22Rv1 (cell line): Measurements from ENCODE around the gene IL31.

Experiments used
- H3K27ac ChIP-seq: fragments of 450-650 bp; 2 replicates; pipeline ENCODE4 v1.5.1; 2017
- CTCF ChIP-seq: fragments of 450-650 bp; IDR thresholded peaks from 2 replicates; pipeline ENCODE4 v1.5.1; 2017; ENCODE audit warnings: mild to moderate bottlenecking
- ZFX ChIP-seq: fragments of 450-650 bp; IDR thresholded peaks from 2 replicates; pipeline ENCODE4 v1.6.1; 2017; ENCODE audit warnings: antibody characterized with exemption, borderline replicate concordance

IL31 gene

GRCh38 chr12:122142857-122143256, 31.2 kb downstream of the IL31 start:
- no peak overlapping the region for H3K27ac ChIP-seq
- no peak for TF ChIP-seq ZFX
- TF ChIP-seq CTCF, result no peak

- TF ChIP-seq CTCF (no peak), ZFX (no peak)
These were observed 31.9 kb downstream of the IL31 start for GRCh38 chr12:122141911-122142725.

GRCh38 chr12:122140467-122141257, 33.4 kb downstream of the IL31 start:
- H3K27ac ChIP-seq, result no peak overlapping the region
- TF ChIP-seq CTCF (no peak), ZFX (no peak)

More at GRCh38 chr12:122141911-122142725, 31.9 kb downstream of the IL31 start:
- no peak overlapping the region for H3K27ac ChIP-seq

GRCh38 chr12:122139941-122140340, 34.1 kb downstream of the IL31 start:
- TF ChIP-seq CTCF, result no peak

GRCh38 chr12:122139266-122139665, 34.8 kb downstream of the IL31 start:
- H3K27ac ChIP-seq, result no peak overlapping the region
- TF ChIP-seq CTCF, result no peak
- no peak for TF ChIP-seq ZFX

More at GRCh38 chr12:122139941-122140340, 34.1 kb downstream of the IL31 start:
- no peak overlapping the region for H3K27ac ChIP-seq

GRCh38 chr12:122138616-122139015, 35.4 kb downstream of the IL31 start:
- H3K27ac ChIP-seq, result no peak overlapping the region
- TF ChIP-seq CTCF (no peak), ZFX (no peak)

GRCh38 chr12:122138181-122138580, 35.8 kb downstream of the IL31 start:
- TF ChIP-seq CTCF (no peak), ZFX (no peak)
- no peak overlapping the region for H3K27ac ChIP-seq
